ENCODE results near the gene TOR2A. TPM values are rescaled to one million over a fixed set of nuclear protein-coding genes. Genes with fewer than 3 reads are reported as not detected.

The TOR2A gene
- total and polyA plus RNA-seq, 2 of the 8 experiments (the other 6 are each of a cell fraction or from before 2014, with no cell fraction given), result 18.7 to 24.9 TPM

- no peak overlapping the region for H3K27ac ChIP-seq (ENCODE audit: low read depth, low read length)
- FAIRE-seq, result no peak
Measured at GRCh38 chr9:127707766-127708165, 27.3 kb downstream of the TOR2A start.

More at GRCh38 chr9:127707766-127708165, 27.3 kb downstream of the TOR2A start:
- Histone ChIP-seq H2BK20ac (ENCODE audit: low read length) (no peak overlapping the region), H2BK12ac (ENCODE audit: low read depth, low read length) (peak overlapping the region; percentile 50; the same call in 1 of the 2 replicates), H4K91ac (replicated peaks; ENCODE audit: insufficient read length, low read length) (no peak overlapping the region), H3K14ac (ENCODE audit: insufficient read length) (no peak overlapping the region), H4K8ac (ENCODE audit: extremely low read depth, insufficient read depth, low read length) (no peak overlapping the region), H3K4me2 (ENCODE audit: insufficient read depth in 1 of 2, low read depth in 2 of 2, low read length in 2 of 2) (no peak overlapping the region), H4K20me1 (replicated peaks in 1 of 2; ENCODE audit: control insufficient read depth in 1 of 2, insufficient read depth in 2 of 2, low read length in 2 of 2) (no peaks in the 10 kb centered on the region), H3K9me3 (ENCODE audit: insufficient read depth in 2 of 2, low read depth in 1 of 2, low read length in 1 of 2) (no peaks in the 10 kb centered on the region), H3K79me1 (ENCODE audit: low read depth, low read length) (no peaks in the 10 kb centered on the region), H2BK5ac (ENCODE audit: low read depth, low read length) (no peak overlapping the region), H3K27me3 (replicated peaks in 1 of 4; ENCODE audit: control insufficient read depth in 3 of 4, extremely low read depth in 1 of 4, insufficient read depth in 3 of 4, low read length in 3 of 4) (no peaks in the 10 kb centered on the region; a peak in 2 of 7 replicates), H3K79me2 (ENCODE audit: control insufficient read depth in 1 of 2, insufficient read depth in 2 of 2, low read length in 2 of 2) (no peaks in the 10 kb centered on the region), H2AK5ac (ENCODE audit: low read depth, low read length) (no peak overlapping the region), H2AFZ (ENCODE audit: low read length) (no peak overlapping the region), H3K4ac (replicated peaks; ENCODE audit: insufficient read length, low read depth, low read length) (no peak overlapping the region), H3K36me3 (ENCODE audit: control insufficient read depth in 2 of 4, insufficient read depth in 4 of 4, low read length in 3 of 4) (no peaks in the 10 kb centered on the region), H3K18ac (ENCODE audit: extremely low read depth, low read length) (no peak overlapping the region), H2BK120ac (replicated peaks; ENCODE audit: low read depth, low read length) (no peak overlapping the region), H4K5ac (ENCODE audit: insufficient read length, low read depth, low read length) (no peak overlapping the region), H3K56ac (replicated peaks; ENCODE audit: insufficient read length, low read depth, low read length) (no peak overlapping the region), H3K4me3 (ENCODE audit: extremely low read depth in 1 of 4, insufficient read depth in 2 of 4, low read depth in 3 of 4, low read length in 4 of 4) (no peak overlapping the region), H3K9ac (replicated peaks in 1 of 4; ENCODE audit: extremely low read depth in 1 of 4, low read depth in 3 of 4, low read length in 3 of 4) (no peak overlapping the region), H3K23me2 (ENCODE audit: low read depth, low read length) (no peaks in the 10 kb centered on the region), H3K4me1 (replicated peaks in 1 of 4; ENCODE audit: control insufficient read depth in 3 of 4, insufficient read depth in 4 of 4, low read length in 3 of 4) (peaks cover 0 to 27% (median 18%) of the 10 kb centered on the region in 4 experiments; a peak in 6 of 7 replicates), H3K23ac (ENCODE audit: insufficient read length) (no peak overlapping the region), H2BK15ac (ENCODE audit: low read length) (no peak overlapping the region)
- TF ChIP-seq RAD21 (IDR thresholded peaks at IDR 0.05 in 1 of 2, conservative IDR thresholded peaks at IDR 0.05 in 1 of 2; ENCODE audit: low read depth in 2 of 2, low read length in 2 of 2) (peak; percentile 35 to 54; a peak in 2 of 4 replicates), EZH2 (IDR thresholded peaks at IDR 0.05; ENCODE audit: low read depth, low read length, severe bottlenecking) (no peak), CTCF (IDR thresholded peaks at IDR 0.05; ENCODE audit: control extremely low read depth in 1 of 3, insufficient read depth in 1 of 3, low read depth in 1 of 3, low read length in 3 of 3) (peak in 1 of 3 experiments; percentile 41; a peak in 2 of 4 replicates), KDM1A (IDR thresholded peaks at IDR 0.05; ENCODE audit: borderline replicate concordance, low read length) (peak; percentile 63; the same call in 1 of the 2 replicates)
- DNase-seq (ENCODE audit: low read depth in 1 of 2, low spot score in 2 of 2), result no peak
- ChIA-PET POLR2A (ENCODE audit: partially characterized antibody) (interaction anchor here (1.1 kb wide), 1 partner anchor 9 kb away, joined by 3 read pairs; no protein-coding TSS in a partner anchor), CTCF (ENCODE audit: partially characterized antibody) (interaction anchor here (0.9 to 2.8 kb wide), 7 partner anchors 14 to 218 kb away, joined by 3 to 10 read pairs (median 3); no protein-coding TSS in a partner anchor)
- WGBS, 2 experiments (ENCODE audit: extremely low coverage in 1 of 2, insufficient coverage in 1 of 2, insufficient read length in 1 of 2, insufficient replicate concordance in 2 of 2, low coverage in 1 of 2, low lambda C conversion rate in 2 of 2, missing lambda C conversion rate in 1 of 2), result 59% methylated on average over 5 of the region's 5 CpGs; no CpG with 5 or more reads in 1 of the 2 experiments
